ENCODE measurements around the gene VIPR2. TPM values are rescaled to one million over a fixed set of nuclear protein-coding genes. Genes with fewer than 3 reads are reported as not detected.

Gene VIPR2
- 1 to 10 TPM in 1 of 4 donors, under 1 TPM in 3; 0.38 to 2.4 (median 0.56) TPM for total RNA-seq

DNA sequence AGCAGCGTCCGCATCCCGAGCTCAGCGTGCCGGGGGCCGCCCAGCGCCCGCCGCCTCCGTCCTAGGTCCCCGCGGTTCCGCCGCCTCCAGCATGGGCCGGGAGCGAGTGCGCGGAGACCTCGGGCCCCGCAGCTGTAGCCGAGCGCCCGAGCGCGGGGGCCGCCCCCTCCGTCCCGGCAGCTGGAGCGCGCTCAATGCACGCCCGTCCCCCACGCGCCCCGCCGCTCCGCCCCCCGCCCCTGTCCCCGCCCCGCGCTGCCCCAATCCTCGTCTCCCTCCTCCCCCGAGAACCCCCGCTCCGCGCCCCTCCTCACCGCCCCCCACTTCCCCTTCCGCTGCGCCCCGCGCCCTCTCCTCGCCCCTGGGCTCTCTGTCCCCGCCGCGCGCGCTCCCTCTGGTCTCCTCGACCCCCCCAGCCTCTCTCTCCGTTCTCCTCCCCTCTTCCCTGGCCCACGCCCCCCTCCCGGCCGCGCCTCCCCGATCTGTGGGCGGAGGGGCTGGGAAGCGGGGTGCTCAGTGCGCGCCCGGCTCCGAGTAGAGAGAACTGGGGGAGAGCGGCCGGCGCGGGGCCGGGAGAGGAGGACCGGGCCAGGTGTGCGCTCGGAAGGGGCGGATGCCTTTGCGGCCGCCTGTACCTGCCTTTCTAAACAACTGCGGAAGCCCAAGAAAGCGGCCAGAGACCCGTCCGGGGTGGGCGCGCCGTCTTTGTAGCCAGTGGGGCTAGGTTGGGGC lies at the start of gene VIPR2:
TSS of gene VIPR2 (minus strand) at position 110 of the 732 bp plus-strand sequence. CDS start at position 14, 96 bp downstream.
- TF ChIP-seq, protein P1, sequence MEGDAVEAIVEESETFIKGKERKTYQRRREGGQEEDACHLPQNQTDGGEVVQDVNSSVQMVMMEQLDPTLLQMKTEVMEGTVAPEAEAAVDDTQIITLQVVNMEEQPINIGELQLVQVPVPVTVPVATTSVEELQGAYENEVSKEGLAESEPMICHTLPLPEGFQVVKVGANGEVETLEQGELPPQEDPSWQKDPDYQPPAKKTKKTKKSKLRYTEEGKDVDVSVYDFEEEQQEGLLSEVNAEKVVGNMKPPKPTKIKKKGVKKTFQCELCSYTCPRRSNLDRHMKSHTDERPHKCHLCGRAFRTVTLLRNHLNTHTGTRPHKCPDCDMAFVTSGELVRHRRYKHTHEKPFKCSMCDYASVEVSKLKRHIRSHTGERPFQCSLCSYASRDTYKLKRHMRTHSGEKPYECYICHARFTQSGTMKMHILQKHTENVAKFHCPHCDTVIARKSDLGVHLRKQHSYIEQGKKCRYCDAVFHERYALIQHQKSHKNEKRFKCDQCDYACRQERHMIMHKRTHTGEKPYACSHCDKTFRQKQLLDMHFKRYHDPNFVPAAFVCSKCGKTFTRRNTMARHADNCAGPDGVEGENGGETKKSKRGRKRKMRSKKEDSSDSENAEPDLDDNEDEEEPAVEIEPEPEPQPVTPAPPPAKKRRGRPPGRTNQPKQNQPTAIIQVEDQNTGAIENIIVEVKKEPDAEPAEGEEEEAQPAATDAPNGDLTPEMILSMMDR (IDR thresholded peaks at IDR 0.05; ENCODE audit: low read depth): no peak

GRCh38 chr7:159193543-159194090 lies 49.0 kb upstream of the VIPR2 start:
- TF ChIP-seq, protein P1 (IDR thresholded peaks at IDR 0.05; ENCODE audit: low read depth): no peak

DNA sequence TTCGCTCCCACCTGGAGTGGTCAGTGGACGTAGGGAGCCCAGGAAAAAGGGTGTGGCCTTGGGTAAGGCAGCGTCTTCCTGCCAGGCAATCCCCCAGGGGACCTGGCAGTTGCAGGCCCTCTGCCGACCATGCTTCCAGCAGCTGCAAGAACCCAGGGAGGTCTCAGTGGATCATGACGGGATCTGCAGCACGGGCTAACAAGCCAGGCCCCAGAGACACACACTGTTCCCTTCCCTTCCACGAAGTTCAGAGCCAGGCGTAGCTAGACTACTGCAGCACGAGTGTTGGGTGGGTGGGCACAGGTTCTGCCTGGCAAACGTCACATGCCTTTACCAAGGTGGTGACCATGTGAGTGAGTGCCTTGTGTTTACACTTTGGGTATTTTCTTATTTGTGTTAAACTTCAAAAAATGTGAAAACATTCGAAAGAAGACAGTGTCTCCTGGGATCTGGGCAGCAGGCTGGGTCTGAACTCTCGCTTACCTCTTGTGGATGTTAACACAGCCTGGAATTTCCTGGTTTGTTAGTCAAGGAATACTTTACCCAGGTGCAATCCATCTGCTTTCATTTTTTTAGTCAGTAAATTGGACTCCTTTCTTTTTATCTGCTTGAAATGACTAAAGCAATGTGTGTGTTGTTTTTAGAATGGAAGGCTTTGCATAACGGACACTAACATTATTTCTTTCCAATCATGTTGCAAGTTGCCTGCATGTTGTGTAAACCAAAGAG lies 48.2 kb upstream of the VIPR2 start:
- TF ChIP-seq, protein P1 (IDR thresholded peaks at IDR 0.05; ENCODE audit: low read depth): no peak

DNA sequence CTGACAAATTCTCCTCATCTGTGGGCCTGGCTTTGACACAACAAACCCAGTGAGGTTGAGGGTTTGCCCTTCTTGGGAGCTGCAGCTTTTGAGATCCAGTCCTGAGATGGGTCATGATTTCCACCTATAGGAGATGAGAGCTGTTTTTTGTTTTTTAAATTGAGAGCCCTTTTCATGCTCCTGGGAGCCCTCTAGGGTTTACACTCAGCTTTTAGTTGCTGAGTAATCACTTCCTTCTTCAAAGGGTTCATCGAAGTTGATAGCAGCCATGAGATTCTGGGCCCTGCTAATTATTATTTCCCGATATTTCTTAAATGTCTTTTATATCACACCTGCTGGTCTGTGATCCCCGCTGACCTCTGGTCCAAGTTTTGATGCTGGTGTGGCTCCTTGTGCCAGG lies 47.3 kb upstream of the VIPR2 start:
- TF ChIP-seq, protein P1 (IDR thresholded peaks at IDR 0.05; ENCODE audit: low read depth): no peak

DNA sequence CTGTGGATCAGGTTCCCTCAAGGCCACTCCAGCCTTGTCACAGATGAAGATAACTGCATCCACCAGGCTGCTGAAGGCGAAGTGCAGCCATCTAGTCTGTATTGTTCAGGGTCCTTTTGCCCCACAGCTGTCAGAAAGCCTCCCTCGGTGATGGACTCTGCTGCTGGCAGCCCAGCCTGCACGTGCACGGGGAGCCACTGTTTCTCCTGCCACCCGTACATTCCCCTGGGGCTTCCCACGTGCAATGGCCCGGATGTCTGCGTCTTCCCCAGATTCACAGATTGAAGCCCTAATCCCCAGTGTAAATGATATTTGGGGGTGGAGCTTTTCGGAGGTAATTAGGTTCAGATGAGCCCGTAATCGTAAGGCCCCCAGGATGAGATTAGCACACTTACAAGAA lies 46.6 kb upstream of the VIPR2 start:
- TF ChIP-seq, protein P1 (IDR thresholded peaks at IDR 0.05; ENCODE audit: low read depth): no peak

GRCh38 chr7:159188011-159188410 lies 43.3 kb upstream of the VIPR2 start:
- TF ChIP-seq, protein P1 (IDR thresholded peaks at IDR 0.05; ENCODE audit: low read depth): no peak

DNA sequence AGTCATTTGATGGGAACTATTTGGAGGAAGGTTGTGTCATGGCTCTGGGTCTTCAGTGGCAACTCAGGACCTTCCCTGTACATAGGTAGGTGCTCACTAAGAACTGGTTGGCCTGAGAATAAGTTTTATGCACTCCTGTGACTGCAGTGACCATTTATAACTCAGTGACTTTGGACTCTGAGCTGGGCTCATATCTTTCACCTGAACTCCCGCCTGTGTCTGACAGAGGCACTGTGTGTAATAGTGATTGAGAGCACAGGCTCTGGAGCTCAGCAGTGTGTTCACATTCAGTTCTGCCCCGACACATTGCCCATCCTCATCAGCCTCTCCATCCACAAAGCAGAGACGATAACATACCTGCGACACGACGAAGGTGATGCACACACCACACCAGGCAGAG lies 34.6 kb upstream of the VIPR2 start:
- TF ChIP-seq, protein P1 (IDR thresholded peaks at IDR 0.05; ENCODE audit: low read depth): no peak

All from subcutaneous adipose tissue (tissue), 4 donors.